ENCODE data around the gene SLC17A5.

GRCh38 chr6:73585566-73586415, 68.0 kb downstream of the SLC17A5 start:
- TF ChIP-seq CTCF (IDR thresholded peaks at IDR 0.05; ENCODE audit: low read depth, low read length) (no peak), EZH2phosphoT487 (IDR thresholded peaks at IDR 0.05; ENCODE audit: low read depth) (no peak)
